Dedifferentiated amniotic fluid mesenchymal stem cell (primary cell): ENCODE results near the gene CDK4.
"Not testable (repeated sequence)": the region's sequence is repeated elsewhere in the genome, so short reads cannot be mapped to it uniquely, and the experiment has no call there.

Source experiments
- DNase-seq: peaks from one replicate; pipeline ENCODE4 v3.0.0-alpha.2; 2016; ENCODE audit errors: extremely low spot score

Gene CDK4

GRCh38 chr12:57726151-57726883 is 25.8 kb downstream of the CDK4 start:
- DNase-seq: peak; percentile 73

DNA sequence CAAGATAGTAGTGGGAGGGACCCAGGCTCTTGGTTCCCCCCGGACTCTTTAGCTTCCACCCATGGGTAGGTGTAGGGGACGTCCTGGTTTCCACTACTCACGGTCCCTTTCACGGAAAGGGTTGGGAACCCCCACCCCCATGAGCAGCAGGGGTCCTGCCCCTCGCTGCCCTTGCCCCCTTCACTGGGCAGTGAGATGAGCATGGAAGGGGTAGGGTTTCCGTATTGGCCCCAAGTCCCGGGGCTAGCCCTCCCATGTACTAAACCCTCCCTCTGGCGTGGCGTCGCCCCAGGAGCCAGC is 26.3 kb downstream of the CDK4 start:
- DNase-seq: no peak

GRCh38 chr12:57724936-57725740 is 27.0 kb downstream of the CDK4 start:
- no peak for DNase-seq

- no peak for DNase-seq
These were observed 27.8 kb downstream of the CDK4 start for GRCh38 chr12:57724003-57724935.

DNA sequence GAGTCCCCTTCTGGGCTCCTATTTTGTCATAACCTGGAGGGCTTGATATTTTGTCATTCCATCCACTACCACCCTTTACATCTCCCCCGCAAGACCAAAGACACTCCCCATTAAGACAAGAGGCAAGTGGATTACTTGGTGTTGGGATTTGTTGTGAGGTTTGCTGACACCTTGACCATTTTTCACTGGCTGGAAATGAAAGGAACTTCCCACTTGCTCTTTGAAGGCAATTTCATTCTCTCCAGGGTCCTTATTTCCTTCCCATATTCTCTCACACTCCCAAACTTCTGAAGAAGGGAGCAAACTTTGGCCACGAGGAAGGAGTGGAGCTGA is 28.5 kb downstream of the CDK4 start:
- no peak for DNase-seq

GRCh38 chr12:57722716-57723629 is 29.1 kb downstream of the CDK4 start:
- no peak for DNase-seq

DNA sequence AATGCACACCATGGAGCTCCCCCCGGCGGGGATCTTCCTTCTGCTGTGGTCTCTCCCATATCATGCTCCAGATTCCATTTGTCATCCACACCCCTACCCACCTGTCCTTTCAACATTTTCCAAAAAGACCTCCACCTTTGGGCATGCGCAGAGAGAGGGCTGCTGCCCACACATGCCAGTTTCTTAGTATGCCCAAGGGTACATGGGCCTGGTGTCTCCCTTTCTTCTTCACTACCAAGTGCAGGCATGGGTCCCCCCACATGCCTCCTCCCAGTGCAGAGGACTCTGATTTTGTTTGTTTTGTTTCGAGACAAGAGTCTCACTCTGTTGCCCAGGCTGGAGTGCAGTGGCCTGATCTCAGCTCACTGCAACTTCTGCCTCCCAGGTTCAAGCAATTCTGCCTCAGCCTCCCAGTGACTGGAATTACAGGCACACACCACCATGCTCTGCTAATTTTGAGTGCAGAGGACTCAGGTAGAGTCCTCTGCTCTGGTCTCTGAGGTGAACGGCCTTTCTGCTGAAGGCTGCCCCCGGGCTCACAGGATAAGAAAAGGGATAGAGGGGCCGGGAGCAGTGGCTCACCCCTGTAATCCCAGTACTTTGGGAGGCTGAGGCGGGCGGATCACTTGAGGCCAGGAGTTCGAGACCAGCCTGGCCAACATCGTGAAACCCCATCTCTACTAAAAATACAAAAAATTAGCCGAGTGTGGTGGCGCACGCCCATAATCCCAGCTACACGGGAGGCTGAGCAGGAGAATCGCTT is 30.1 kb downstream of the CDK4 start:
- not testable (repeated sequence) for DNase-seq

- DNase-seq: no peak
These were observed 31.2 kb downstream of the CDK4 start for GRCh38 chr12:57720606-57721595.

DNA sequence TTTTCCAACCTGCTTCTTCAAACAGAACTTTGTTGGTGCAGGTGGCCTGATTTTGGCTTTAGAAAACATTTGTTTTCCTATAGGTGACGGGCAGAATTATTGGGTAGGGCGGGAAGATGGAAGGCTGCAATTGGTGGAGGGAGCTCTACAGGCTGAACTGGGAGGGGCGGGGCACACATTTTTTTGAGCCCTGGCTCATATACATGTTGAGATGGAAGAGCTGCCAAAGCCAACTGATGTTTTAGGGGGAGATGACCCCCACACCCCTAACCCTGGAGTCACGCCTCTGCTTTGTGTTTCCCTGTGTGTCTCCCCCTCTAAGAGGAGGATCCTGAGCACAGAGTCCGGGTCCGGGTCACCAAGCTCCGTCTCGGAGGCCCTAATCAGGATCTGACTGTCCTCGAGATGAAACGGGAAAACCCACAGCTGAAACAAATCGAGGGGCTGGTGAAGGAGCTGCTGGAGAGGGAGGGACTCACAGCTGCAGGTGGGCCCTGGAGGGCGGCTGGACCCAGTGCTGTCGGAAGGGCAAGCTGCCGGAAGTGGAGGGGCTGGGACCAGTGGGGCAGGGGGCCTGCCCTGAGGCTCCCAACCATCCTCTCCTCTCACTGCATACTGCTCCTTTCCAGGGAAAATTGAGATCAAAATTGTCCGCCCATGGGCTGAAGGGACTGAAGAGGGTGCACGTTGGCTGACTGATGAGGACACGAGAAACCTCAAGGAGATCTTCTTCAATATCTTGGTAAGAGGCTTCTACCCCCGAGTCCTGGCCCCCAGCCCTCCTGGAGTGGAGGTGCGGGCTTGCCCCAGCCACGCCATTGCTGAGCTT is 32.1 kb downstream of the CDK4 start:
- no peak for DNase-seq

DNA sequence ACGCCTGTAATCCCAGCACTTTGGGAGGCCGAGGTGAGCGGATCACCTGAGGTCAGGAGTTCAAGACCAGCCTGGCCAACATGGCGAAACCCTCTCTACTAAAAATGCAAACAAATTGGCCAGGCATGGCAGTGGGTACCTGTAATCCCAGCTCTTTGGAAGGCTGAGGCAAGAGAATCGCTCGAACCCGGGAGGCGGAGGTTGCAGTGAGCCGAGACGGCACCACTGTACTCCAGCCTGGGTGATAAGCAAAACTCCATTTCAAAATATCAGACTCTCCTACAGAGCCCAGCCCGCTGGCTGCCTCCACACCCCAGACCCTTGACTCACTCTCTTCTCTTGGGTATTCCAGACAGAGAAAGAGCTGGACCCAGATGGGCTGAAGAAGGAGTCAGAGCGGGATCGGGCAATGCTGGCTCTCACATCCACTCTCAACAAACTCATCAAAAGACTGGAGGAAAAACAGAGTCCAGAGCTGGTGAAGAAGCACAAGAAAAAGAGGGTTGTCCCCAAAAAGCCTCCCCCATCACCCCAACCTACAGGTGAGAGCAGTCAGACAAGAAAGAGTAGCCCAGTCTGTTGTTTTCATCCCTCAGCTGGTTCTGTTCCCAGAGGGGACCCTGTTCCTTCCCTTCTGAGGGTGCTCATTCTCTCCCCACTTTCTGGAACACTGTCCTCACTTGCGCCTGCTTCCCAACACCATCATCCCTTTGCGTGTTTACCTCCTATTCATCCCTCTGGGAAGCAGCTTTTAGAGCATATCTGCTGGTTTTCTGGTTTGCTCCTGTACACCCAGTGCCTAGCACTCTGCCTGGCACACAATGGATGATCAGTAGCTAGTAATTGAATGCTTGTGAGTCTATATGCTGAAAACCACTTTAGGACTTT is 33.2 kb downstream of the CDK4 start:
- no peak for DNase-seq

- DNase-seq: no peak
These were observed 34.1 kb downstream of the CDK4 start for GRCh38 chr12:57717846-57718640.

DNA sequence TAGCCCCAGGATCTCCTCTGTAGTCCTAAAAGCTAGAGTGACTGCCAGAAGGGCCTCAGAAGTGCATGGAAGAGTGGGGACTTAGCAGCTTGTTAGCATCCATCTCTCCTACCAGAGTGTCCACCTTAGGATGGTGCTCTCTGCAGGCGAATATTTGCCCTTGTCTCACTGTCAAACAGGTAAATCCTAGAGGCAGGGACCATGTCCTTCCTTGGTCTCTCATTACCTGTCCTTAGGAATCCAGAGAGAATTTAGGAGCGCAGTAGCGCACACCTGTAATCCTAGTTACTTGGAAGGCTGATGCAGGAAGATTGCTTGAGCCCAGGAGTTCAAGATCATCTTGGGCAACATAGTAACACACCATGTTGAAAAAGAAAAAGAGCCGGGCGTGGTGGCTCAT is 35.0 kb downstream of the CDK4 start:
- DNase-seq: no peak

DNA sequence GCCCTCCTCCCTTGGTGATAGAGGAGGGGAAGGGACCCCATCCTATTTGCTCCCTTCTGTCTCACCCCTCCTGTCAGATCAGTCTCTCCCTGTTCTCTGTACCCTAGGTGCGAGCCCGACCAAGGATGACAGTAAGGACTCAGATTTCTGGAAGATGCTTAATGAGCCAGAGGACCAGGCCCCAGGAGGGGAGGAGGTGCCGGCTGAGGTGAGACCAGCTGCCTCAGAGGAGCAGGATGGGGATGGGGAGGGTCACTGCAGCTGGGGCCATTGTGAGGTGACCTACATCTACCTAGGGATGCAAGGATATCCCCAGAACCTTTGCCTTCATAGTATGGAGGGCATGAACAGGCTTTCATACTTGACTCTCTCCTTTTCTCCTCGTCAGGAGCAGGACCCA is 35.8 kb downstream of the CDK4 start:
- DNase-seq: no peak

GRCh38 chr12:57715786-57716185 is 36.3 kb downstream of the CDK4 start:
- DNase-seq: no peak

GRCh38 chr12:57715036-57715748 is 36.9 kb downstream of the CDK4 start:
- DNase-seq: not testable (repeated sequence)

DNA sequence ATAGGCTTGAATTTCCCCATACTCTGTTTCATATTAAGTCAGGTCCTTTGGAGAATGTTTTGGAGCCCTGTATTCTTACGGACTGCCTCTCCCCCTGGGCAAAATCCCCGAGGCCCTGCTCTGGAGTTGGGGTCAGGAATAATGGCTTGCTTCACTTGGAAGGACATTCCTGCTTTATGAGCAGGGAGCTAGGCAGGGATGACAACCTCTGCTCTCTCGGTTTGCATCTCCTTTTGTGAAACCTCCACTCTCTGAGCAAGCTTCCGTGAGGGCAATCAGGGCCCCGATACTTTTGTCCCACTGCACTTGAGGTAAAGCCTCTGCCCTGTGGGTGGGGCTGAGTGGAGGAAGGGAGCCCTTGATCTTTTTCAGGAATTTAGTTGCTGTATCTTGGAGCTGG is 38.9 kb downstream of the CDK4 start:
- no peak for DNase-seq
